SIG-M5 treated with dmso at 0.1 percent for 504 hours (cell line): Measurements from ENCODE around the gene PURA.
"Not testable (repeated sequence)": the region's sequence is repeated elsewhere in the genome, so short reads cannot be mapped to it uniquely, and the experiment has no call there.

Experiments used
- DNase-seq: peaks from one replicate; lab custom pipeline; 2025; ENCODE audit not compliant: unreplicated experiment; lab: John Stamatoyannopoulos, UW

Gene PURA

GRCh38 chr5:140134277-140134935 is 20.5 kb downstream of the PURA start:
- DNase-seq, result no peak

DNA sequence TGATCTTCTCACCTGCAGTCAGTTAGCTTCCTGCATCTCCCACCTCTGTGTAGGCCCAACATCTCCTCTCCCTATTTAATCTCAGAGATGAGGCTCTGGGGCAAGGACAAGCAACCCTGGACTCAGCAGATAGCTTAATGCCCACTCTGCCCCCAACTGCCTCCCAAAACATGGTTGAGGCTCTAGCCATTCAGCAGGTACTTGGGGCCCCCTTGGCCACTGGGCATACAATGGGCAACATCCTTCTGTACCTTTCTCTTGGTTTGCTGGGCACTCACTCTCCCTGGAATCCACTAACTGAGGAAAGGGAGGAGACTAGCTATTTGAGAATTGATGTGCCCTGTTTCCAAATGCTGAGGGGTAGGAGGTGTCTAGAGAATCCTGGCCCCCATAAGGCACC is 21.2 kb downstream of the PURA start:
- DNase-seq, result no peak

DNA sequence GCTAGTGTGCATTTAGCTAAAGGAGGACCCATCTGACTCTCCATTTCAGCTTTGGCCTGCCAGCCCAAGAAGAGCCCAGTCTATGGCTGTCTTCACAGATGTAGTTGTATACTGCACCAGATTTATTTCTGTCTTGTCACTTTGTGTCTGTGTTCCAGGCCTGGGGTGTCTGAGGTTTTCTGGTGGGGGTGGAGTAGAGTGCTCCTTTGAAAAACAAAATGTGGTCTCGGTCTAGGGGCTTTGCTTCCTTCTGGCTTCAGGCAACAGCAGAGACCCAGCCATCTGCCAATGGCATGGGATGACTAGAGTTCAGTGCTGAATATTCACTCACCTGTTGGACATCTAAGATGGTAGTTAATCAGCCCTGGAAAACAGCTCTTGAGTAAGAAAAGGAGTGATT is 22.7 kb downstream of the PURA start:
- DNase-seq, result no peak

- DNase-seq, result no peak
Measured at GRCh38 chr5:140140435-140140834, 26.5 kb downstream of the PURA start.

DNA sequence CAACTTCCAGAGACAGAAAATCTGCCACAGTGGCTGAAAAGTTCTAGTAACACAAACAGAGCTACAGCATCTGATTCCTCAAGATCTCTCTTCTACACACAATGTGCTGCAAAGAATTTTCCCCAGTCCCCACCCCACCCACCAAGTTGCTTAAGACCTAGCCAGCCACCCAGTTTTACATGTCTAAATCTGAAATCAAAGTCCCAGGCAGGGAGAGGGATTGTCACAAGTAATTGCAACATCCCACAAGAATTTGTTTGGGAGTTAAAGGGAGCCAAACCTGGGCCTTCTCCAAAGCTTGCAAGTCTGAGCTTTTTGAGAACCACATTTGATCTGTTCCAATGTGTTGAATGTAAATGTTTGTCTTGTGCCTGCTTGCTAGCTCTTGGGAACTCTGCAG is 27.3 kb downstream of the PURA start:
- DNase-seq, result no peak

- no peak for DNase-seq
Measured at GRCh38 chr5:140142246-140142645, 28.3 kb downstream of the PURA start.

- no peak for DNase-seq
Measured at GRCh38 chr5:140142856-140143255, 28.9 kb downstream of the PURA start.

GRCh38 chr5:140143521-140144258 is 29.8 kb downstream of the PURA start:
- no peak for DNase-seq

DNA sequence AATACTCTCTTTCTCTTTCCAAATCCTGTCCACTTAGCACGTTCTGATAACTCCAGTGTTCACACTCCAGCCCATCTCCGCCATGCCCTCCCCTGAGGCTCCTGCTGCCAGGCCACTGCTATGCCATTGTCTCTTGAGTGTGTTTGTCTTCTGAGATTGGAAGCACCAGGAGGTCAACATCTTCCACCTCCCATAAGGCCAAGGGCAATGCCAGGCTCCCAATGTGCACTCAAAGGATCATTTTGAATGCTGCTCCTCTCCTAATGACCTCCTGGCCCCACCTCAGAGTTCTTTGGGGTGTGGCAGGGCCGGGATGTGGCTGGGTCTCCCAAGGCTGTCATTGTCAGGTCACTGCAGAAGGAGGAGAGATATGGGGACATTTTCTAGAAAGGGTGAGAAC is 31.3 kb downstream of the PURA start:
- no peak for DNase-seq

GRCh38 chr5:140145818-140146522 is 32.1 kb downstream of the PURA start:
- peak; percentile 62 for DNase-seq

- DNase-seq, result no peak
Measured at GRCh38 chr5:140146523-140146842, 32.6 kb downstream of the PURA start.

GRCh38 chr5:140147460-140147859 is 33.6 kb downstream of the PURA start:
- DNase-seq, result no peak

DNA sequence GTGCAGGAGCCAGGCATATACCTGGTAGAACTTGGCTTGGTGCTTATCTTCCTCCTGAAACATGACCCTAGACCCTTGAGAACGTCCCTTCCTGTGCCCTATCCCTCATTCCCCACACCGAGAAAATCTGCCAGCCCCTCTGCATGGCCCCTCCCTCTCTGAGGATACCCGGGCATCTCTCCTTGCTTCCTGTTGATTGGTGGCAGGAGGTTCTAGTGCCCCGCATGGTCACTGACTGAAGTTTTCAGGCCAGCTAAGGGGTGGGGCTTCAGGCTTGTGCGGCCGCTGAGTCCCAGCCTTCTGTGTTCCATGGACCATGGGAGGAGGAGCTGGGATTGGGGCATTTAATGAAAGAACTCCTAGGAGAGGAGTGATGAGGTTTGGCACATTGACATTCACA is 34.6 kb downstream of the PURA start:
- DNase-seq, result no peak

DNA sequence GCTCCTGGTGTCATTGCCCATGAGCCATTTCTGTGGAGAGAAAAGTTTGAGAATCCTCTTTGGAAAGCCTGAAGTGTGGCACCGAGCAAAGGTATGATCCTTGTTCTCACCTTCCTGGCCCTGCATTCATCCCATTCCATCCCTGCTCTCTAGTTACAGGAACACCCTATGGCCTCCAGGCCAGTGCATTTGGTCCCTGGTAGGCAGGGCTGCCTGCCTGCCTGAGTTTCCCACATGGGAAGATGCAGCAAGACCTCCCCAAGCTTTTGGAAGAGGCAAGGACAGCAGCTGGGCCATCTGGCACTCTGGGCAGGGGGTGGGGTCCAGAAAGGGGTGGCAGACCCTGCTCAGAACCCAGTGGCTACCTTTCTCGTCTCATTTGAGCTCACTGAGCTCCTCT is 36.3 kb downstream of the PURA start:
- no peak for DNase-seq

DNA sequence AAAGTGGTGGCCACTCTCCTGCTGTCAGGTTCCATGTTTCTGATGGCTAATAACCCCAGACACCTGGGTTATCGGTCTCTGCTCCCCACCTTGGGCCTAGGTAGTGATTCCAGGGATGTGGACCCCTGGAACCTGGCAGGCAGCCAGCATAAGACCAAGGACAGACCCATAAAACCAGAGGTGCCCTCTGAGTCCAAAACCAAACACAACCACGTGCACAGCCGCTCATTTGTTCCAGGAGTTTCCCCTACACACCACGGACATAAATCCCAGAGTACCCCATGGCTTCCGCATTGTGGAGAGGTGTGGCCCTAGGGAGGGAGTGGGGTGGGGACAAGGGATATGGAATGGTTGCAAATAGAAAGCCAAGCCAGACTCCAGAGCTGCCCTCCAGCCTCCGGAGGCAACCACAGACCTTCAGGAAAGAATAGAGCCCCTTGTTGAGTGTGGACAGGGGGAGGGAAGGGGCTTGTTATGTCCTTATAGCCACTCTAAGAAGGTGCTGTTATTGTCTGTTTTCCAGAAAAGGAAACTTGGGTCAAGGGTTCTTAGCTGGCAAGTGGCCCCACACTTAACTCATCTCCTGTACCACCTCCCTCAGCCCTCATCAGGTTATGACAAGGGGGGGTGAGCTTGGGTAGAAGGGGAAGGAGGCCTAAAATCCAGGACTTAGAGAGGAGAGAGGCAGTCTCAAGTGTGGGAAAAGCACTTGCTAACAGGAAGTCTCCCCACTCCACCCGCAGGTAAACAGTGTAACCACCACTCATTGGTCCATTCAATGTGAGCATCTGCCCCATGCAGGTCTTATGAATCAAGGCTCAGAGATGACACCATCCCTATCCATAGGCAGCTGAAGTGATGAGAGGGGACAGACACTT is 37.5 kb downstream of the PURA start:
- DNase-seq, result no peak

DNA sequence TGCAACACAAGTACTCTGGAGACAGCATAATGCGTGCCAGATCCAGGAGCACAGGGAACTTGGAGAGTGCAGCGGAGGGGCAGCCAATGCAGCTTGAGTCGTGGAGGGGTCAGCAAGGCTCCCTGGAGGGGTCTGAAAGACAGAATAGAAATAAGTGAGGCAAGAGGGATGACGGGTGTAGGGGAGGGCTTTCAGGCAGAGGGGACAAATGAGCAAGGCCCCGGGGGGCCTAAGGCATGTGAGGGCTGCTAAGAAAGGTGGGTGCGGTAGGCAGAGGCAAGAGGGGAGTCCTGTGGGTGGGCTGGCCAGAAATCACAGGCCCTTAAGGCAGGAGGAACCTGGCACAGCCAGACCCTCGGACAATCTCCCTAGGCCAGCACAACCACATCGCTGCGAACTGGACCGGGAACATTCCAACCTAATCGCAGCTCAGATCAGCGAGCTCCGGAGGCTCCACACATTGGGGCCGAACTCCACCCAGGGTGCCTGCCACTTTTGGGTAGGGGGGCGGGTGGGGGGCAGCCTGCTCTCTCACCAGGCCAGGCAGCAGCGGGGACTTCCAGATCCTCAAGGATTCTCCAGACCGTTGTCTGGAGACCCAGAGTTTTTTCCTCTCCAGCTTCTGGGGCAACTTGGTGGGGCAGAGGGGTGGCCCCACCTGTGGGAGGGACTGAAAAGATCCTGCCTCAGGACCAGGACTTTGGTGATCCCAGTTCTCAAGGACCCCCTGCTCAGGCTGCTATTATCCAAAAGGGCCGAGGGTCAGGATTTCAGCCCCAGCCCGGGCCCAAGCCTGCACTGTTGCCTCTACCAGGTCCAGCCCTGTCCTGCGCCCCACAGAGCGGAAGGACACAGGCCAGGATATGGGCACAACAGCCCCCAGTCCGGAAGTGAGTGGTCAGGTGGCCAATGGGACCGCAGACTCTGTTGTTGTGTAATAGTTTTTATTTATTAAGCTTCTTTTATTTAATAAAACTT is 38.4 kb downstream of the PURA start:
- DNase-seq, result no peak

GRCh38 chr5:140153255-140153654 is 39.3 kb downstream of the PURA start:
- no peak for DNase-seq

GRCh38 chr5:140153905-140154304 is 40.0 kb downstream of the PURA start:
- no peak for DNase-seq

DNA sequence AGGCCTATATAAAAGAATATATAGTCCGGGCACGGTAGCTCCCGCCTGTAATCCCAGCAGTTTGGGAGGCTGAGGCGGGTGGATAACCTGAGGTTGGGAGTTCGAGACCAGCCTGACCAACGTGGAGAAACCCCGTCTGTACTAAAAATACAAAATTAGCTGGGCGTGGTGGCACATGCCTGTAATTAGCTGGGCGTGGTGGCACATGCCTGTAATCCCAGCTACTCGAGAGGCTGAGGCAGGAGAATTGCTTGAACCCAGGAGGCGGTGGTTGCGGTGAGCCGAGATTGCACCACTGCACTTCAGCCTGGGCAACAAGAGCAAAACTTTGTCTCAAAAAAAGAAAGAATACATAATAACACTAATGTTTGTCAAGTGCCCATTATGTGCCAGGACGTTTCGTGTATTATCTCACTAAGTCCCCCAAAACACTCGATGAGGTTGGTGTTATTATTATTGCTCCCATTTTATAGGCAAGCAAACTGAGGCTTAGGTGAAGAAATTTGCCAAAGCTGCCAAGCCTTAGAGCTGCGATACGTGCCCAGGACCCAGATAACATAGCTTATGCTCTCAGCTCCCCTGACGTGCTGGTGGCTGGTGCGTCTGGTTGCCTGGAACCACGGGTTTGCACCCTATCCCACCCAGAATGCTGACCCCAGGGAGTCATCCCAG is 40.9 kb downstream of the PURA start:
- not testable (repeated sequence) for DNase-seq
